Endodermal cell (in vitro differentiated cells): ENCODE measurements around the gene SEPTIN8. TPM values are rescaled to one million over a fixed set of nuclear protein-coding genes. Genes with fewer than 3 reads are reported as not detected.

Experiments
- DNase-seq: peaks from one replicate; pipeline ENCODE4 v3.0.0-alpha.2; 2017
- H3K27ac ChIP-seq: 2 replicates; pipeline ENCODE4 v1.5.1; 2013; ENCODE audit warnings: mild to moderate bottlenecking, low read depth, low read length, moderate library complexity
- H3K27me3 ChIP-seq: 2 replicates; pipeline ENCODE4 v1.6.1; 2013; ENCODE audit warnings: mild to moderate bottlenecking, low read length, moderate library complexity; ENCODE audit not compliant: insufficient read depth, control insufficient read depth, poor library complexity, severe bottlenecking
- H3K36me3 ChIP-seq: 2 replicates; pipeline ENCODE4 v1.7.0; 2013; ENCODE audit warnings: mild to moderate bottlenecking, low read length, moderate library complexity; ENCODE audit not compliant: control insufficient read depth, insufficient read depth
- H3K4me1 ChIP-seq: one replicate; pipeline ENCODE4 v1.7.0; 2013; ENCODE audit warnings: low read length; ENCODE audit not compliant: control insufficient read depth, insufficient read depth
- H3K4me3 ChIP-seq: 2 replicates; pipeline ENCODE4 v1.5.1; 2013; ENCODE audit warnings: mild to moderate bottlenecking, low read length, moderate library complexity
- H3K9ac ChIP-seq: 2 replicates; pipeline ENCODE4 v1.6.1; 2013; ENCODE audit warnings: mild to moderate bottlenecking, low read length, moderate library complexity; ENCODE audit not compliant: poor library complexity, severe bottlenecking; ENCODE audit errors: extremely low read depth
- H3K9me3 ChIP-seq: 2 replicates; pipeline ENCODE4 v1.6.1; 2013; ENCODE audit warnings: mild to moderate bottlenecking, low read length, moderate library complexity; ENCODE audit not compliant: control insufficient read depth
- H3K27ac Mint-ChIP-seq: 2 replicates; pipeline ENCODE4 v1.8.0; 2020; ENCODE audit warnings: mixed read lengths
- H3K27me3 Mint-ChIP-seq: 2 replicates; pipeline ENCODE4 v1.8.0; 2021; ENCODE audit warnings: mild to moderate bottlenecking, mixed read lengths; ENCODE audit not compliant: insufficient read depth
- H3K36me3 Mint-ChIP-seq: 2 replicates; pipeline ENCODE4 v1.8.0; 2020; ENCODE audit warnings: low read depth, mixed read lengths
- H3K4me1 Mint-ChIP-seq: 2 replicates; pipeline ENCODE4 v1.8.0; 2020; ENCODE audit warnings: mixed read lengths
- H3K4me3 Mint-ChIP-seq: 2 replicates; pipeline ENCODE4 v1.8.0; 2020; ENCODE audit warnings: mild to moderate bottlenecking, moderate library complexity, mixed read lengths
- H3K9me3 Mint-ChIP-seq: 2 replicates; pipeline ENCODE4 v1.8.0; 2020; ENCODE audit warnings: mild to moderate bottlenecking, mixed read lengths
- CTCF ChIP-seq: fragments of 200-600 bp; sonication (generic); conservative IDR thresholded peaks from 2 replicates; pipeline ENCODE4 v1.5.0; 2021; ENCODE audit warnings: antibody characterized with exemption, mild to moderate bottlenecking
- WGBS, 2 experiments: methylation state at CpG; one replicate each; pipeline versions ENCODE4 v1.1.5 to v1.1.7; 2013; ENCODE audit warnings: missing lambda C conversion rate in 2 of 2, mixed read lengths in 1 of 2; ENCODE audit not compliant: insufficient coverage in 1 of 2, insufficient read length in 1 of 2; 5-methylcytosine and 5-hydroxymethylcytosine counted together
- total RNA-seq, 2 donors: library from RNA; stranded (reverse); fragmentation: NEBNext Ultra II Directional in 1 of 2; extraction: Animal tissue kit (Norgen Biotek cat#: 25700) in 1 of 2; gene quantifications; 2 replicates in 1 of 2; 3 replicates in 1 of 2; pipeline ENCODE4 v1.2.1, GENCODE V29; 2021

Gene SEPTIN8
- total RNA-seq, 2 donors from 2014 or later, result 49.0 to 56.7 TPM

- Histone ChIP-seq H3K27me3 (peaks cover 45% of the 10 kb centered on the region), H3K9ac (no peak overlapping the region), H3K27ac (no peak overlapping the region), H3K4me1 (peaks cover 4% of the 10 kb centered on the region), H3K36me3 (no peaks in the 10 kb centered on the region), H3K9me3 (no peaks in the 10 kb centered on the region), H3K4me3 (no peak overlapping the region)
- Mint-ChIP-seq H3K27ac (peak overlapping the region; percentile 55), H3K4me1 (peaks cover 12% of the 10 kb centered on the region), H3K4me3 (peak overlapping the region; percentile 41), H3K36me3 (peaks cover 3% of the 10 kb centered on the region), H3K9me3 (no peaks in the 10 kb centered on the region), H3K27me3 (peaks cover 45% of the 10 kb centered on the region)
- WGBS, 2 experiments, result 78 to 100% methylated on average over 2 to 7 of the region's 7 CpGs
- no peak for TF ChIP-seq CTCF
- no peak for DNase-seq
These were observed 46.5 kb upstream of the SEPTIN8 start for GRCh38 chr5:132823481-132824050.

DNA sequence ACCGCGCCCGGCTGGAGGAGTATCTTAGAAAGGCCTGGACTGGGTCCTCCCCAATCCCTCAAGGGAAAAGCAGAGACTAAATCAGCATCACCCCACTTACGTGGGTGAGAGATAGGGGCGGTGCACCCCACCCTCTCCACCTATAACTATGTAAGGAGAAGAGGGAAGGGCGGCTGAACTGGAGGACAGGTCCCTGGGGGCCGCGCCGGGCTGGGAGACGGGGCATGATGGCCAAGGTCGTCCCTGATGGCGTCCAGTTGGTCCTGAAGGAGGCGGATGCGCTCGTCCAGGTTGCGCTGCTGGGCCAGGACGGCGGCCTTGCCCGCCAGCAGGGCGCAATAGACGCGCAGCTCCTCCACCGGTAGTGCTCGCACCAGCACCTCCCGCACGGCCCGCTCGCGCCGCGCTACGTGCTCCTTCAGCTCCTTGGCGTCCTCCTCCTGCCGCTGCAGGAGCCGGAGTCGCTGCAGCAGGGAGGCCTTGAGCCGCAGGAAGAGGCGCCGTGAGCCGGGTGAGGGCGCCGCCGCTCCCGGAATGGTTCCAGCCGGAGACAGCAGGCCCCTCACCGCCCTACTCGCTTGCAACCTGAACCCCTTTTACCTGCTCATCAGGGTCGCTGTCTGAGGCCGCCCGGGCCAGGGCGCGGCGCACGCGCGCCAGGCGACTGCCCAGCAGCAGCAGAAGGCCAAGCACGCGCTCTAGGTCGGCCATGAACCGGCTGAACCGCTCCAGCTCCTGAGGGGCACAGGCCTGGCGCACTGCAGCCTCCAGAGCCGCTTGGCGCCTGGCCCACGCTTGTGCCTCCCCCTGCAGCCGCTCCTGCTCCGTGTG is 45.8 kb upstream of the SEPTIN8 start:
- H3K9me3 Mint-ChIP-seq, result no peaks in the 10 kb centered on the region
- WGBS, 2 experiments, result 19 to 36% methylated on average over 23 to 66 of the region's 68 CpGs
- peak; percentile 95 for DNase-seq

GRCh38 chr5:132821791-132822190 is 44.8 kb upstream of the SEPTIN8 start:
- Histone ChIP-seq H3K9me3 (no peaks in the 10 kb centered on the region), H3K4me3 (no peak overlapping the region), H3K27me3 (peaks cover 33% of the 10 kb centered on the region), H3K9ac (no peak overlapping the region), H3K4me1 (peaks cover 4% of the 10 kb centered on the region), H3K27ac (no peak overlapping the region), H3K36me3 (no peaks in the 10 kb centered on the region)
- Mint-ChIP-seq H3K4me3 (no peak overlapping the region), H3K27ac (no peak overlapping the region), H3K4me1 (peaks cover 12% of the 10 kb centered on the region), H3K27me3 (peaks cover 35% of the 10 kb centered on the region), H3K9me3 (no peaks in the 10 kb centered on the region), H3K36me3 (peaks cover 3% of the 10 kb centered on the region)
- DNase-seq, result no peak
- TF ChIP-seq CTCF, result no peak
- 92 to 100% methylated on average over 1 of the region's 1 CpG for WGBS, 2 experiments

More for the DNA sequence above, 45.8 kb upstream of the SEPTIN8 start:
- Histone ChIP-seq H3K27me3 (peaks cover 40% of the 10 kb centered on the region), H3K4me3 (no peak overlapping the region), H3K9ac (no peak overlapping the region), H3K4me1 (peaks cover 4% of the 10 kb centered on the region), H3K9me3 (no peaks in the 10 kb centered on the region), H3K27ac (no peak overlapping the region), H3K36me3 (no peaks in the 10 kb centered on the region)
- Mint-ChIP-seq H3K4me3 (peak overlapping the region; percentile 41), H3K36me3 (peaks cover 3% of the 10 kb centered on the region), H3K27ac (no peak overlapping the region), H3K27me3 (peaks cover 42% of the 10 kb centered on the region), H3K4me1 (peaks cover 12% of the 10 kb centered on the region)
- TF ChIP-seq CTCF, result peak; percentile 47
